Upper lobe of left lung (tissue), 6 donors: ENCODE data around the gene ANP32A. TPM values are rescaled to one million over a fixed set of nuclear protein-coding genes. Genes with fewer than 3 reads are reported as not detected.

Experiments used
- ATAC-seq, 2 donors: fragments of 200-7000 bp; cut with Tn5 transposase; one replicate each; pipeline ENCODE4 v1.9.1; 2022; ENCODE audit warnings: mild to moderate bottlenecking in 2 of 2, moderate library complexity in 2 of 2; ENCODE audit not compliant: low FRiP score in 2 of 2
- DNase-seq, 2 donors: peaks; one replicate each; pipeline ENCODE4 v3.0.0-alpha.2; 2019 to 2020
- H3K27ac ChIP-seq, 4 donors: fragments of 200-600 bp; sonication (generic); one replicate each; pipeline ENCODE4 v1.5.1; 2016 to 2019
- H3K27me3 ChIP-seq, 4 donors: fragments of 200-600 bp; sonication (generic); one replicate each; pipeline ENCODE4 v1.5.1; 2017 to 2019
- H3K36me3 ChIP-seq, 4 donors: fragments of 200-600 bp; sonication (generic); one replicate each; pipeline ENCODE4 v1.5.1; 2016 to 2019
- H3K4me1 ChIP-seq, 4 donors: fragments of 200-600 bp; sonication (generic); one replicate each; pipeline ENCODE4 v1.5.1; 2018 to 2019
- H3K4me3 ChIP-seq, 4 donors: fragments of 200-600 bp; sonication (generic); one replicate each; pipeline ENCODE4 v1.5.1; 2017 to 2019; ENCODE audit warnings: mild to moderate bottlenecking in 2 of 4, moderate library complexity in 1 of 4
- H3K9me3 ChIP-seq, 4 donors: fragments of 200-600 bp; sonication (generic); one replicate each; pipeline ENCODE4 v1.5.1; 2018 to 2019
- EP300 ChIP-seq, 4 donors: sonication (generic); formaldehyde crosslinking; IDR thresholded peaks; one replicate each; pipeline ENCODE4 v1.5.1; 2017; ENCODE audit warnings: antibody characterized with exemption in 4 of 4, control low read depth in 2 of 4
- POLR2A ChIP-seq, 4 donors: fragments of 450-650 bp; IDR thresholded peaks; one replicate each; pipeline ENCODE4 v1.5.1; 2016 to 2017; ENCODE audit warnings: antibody characterized with exemption in 4 of 4, mild to moderate bottlenecking in 2 of 4
- POLR2AphosphoS5 ChIP-seq, 2 donors: sonication (generic); formaldehyde crosslinking; IDR thresholded peaks; one replicate each; pipeline ENCODE4 v1.5.1; 2017; ENCODE audit warnings: antibody characterized with exemption in 2 of 2
- WGBS, 2 donors: methylation state at CpG; one replicate each; pipeline ENCODE4 v1.1.5; 2017 to 2018; 5-methylcytosine and 5-hydroxymethylcytosine counted together
- total RNA-seq, 6 donors: library from RNA; depleted of rRNA in 4 of 6; stranded (reverse); fragments of >200 nt in 4 of 6; gene quantifications; one replicate each; pipeline versions ENCODE4 v1.1.0 to v1.2.1, GENCODE V29; 2016 to 2021
- TF ChIP-seq, protein P1 (sequence below), 6 experiments: fragments of 450-650 bp in 4 of 6; fragments of 200-600 bp in 2 of 6; sonication (generic) in 2 of 6; IDR thresholded peaks; one replicate each; pipeline ENCODE4 v1.5.1; 2016 to 2019; ENCODE audit warnings: antibody characterized with exemption in 6 of 6
- donor health status: DM: no; HTN: no; CAD: no; lungs with moderate emphysema.
- donor health status: DM: no; HTN: yes; CAD: no; lungs with severe emphysema.

The ANP32A gene
- total RNA-seq, 6 donors from 2014 or later = 62.9 to 110 (median 81.5) TPM

DNA sequence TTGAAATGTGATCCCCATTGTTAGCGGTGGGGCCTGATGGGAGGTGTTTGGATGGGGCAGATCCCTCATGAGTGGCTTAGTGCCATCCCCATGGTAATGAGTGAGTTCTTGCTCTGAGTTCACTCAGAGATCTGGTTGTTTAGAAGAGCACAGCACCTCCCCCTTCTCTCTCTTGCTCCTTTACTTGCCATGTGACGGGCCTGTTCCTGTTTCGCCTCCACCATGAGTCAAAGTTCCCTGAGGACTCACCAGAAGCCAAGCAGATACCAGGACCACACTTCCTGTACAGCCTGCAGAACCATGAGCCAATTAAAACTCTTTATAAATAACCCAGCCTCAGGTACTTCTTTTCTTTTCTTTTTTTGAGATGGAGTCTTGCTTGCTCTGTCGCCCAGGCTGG is 46.6 kb downstream of the ANP32A start:
- WGBS, 2 donors = 94 to 97% methylated on average over 4 of the region's 4 CpGs
- Histone ChIP-seq H3K4me1 (peaks cover 6 to 15% (median 12%) of the 10 kb centered on the region in 4 donors), H3K27ac (no peak overlapping the region), H3K36me3 (peaks cover 0 to 18% (median 5%) of the 10 kb centered on the region in 4 donors), H3K27me3 (no peaks in the 10 kb centered on the region), H3K9me3 (no peaks in the 10 kb centered on the region), H3K4me3 (no peak overlapping the region)
- ATAC-seq = no peak
- no peak for TF ChIP-seq POLR2AphosphoS5 (IDR thresholded peaks at IDR 0.05)
- TF ChIP-seq, protein P1, sequence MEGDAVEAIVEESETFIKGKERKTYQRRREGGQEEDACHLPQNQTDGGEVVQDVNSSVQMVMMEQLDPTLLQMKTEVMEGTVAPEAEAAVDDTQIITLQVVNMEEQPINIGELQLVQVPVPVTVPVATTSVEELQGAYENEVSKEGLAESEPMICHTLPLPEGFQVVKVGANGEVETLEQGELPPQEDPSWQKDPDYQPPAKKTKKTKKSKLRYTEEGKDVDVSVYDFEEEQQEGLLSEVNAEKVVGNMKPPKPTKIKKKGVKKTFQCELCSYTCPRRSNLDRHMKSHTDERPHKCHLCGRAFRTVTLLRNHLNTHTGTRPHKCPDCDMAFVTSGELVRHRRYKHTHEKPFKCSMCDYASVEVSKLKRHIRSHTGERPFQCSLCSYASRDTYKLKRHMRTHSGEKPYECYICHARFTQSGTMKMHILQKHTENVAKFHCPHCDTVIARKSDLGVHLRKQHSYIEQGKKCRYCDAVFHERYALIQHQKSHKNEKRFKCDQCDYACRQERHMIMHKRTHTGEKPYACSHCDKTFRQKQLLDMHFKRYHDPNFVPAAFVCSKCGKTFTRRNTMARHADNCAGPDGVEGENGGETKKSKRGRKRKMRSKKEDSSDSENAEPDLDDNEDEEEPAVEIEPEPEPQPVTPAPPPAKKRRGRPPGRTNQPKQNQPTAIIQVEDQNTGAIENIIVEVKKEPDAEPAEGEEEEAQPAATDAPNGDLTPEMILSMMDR (IDR thresholded peaks at IDR 0.05) = no peak
- TF ChIP-seq EP300 (IDR thresholded peaks at IDR 0.05) = no peak
- TF ChIP-seq POLR2A (IDR thresholded peaks at IDR 0.05) = no peak
- DNase-seq = no peak

DNA sequence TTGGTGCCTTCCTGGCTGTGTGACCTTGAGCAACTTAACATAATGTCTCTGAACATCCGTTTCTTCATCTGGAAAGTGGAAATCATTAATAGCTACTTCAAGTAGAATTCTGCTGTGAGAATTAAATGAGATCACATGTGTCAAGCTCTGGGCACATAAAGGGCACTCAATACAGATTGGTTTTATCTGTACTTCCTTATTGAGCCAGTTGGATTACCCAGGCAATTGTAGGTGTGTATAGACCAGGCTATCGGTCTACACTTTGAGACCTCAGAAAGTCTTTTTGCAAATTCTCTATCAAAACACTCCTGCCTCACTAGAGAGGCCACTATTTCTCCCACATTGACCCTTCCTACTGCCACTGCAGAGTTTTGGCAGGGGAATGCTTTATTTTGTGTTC is 47.7 kb downstream of the ANP32A start:
- H3K9me3 ChIP-seq = no peaks in the 10 kb centered on the region
- ATAC-seq = no peak
- no peak for TF ChIP-seq POLR2A (IDR thresholded peaks at IDR 0.05)
- TF ChIP-seq POLR2AphosphoS5 (IDR thresholded peaks at IDR 0.05) = no peak
- TF ChIP-seq EP300 (IDR thresholded peaks at IDR 0.05) = no peak
- TF ChIP-seq, protein P1 (IDR thresholded peaks at IDR 0.05) = no peak
- 84 to 86% methylated on average over 2 of the region's 2 CpGs for WGBS, 2 donors
- H3K27ac ChIP-seq = no peak overlapping the region
- peaks cover 0 to 8% (median 3%) of the 10 kb centered on the region in 4 donors for H3K36me3 ChIP-seq
- no peak overlapping the region for H3K4me3 ChIP-seq
- no peak for DNase-seq
- H3K4me1 ChIP-seq = peaks cover 6 to 15% (median 12%) of the 10 kb centered on the region in 4 donors
- no peaks in the 10 kb centered on the region for H3K27me3 ChIP-seq

DNA sequence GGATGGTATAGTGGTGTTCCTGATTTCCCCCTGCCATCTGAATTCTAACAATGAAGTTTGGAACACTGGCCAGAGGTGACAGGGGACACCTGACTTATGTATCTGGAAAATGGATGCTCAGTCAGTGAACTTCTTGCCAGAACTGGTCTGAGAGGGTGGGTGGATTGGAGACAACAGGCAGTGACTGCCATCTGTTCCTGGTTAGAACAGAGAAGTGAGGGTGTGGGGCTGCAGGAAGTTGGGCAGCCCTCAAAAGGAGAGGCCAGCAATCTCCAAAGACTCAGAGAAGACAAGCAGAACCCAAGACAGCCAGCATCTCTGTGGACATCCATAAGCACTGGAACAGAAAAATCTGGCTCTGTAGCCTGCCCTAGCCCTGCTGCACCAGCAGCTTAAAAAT is 50.5 kb downstream of the ANP32A start:
- Histone ChIP-seq H3K27ac (no peak overlapping the region), H3K4me1 (no peaks in the 10 kb centered on the region), H3K36me3 (no peaks in the 10 kb centered on the region), H3K4me3 (no peak overlapping the region), H3K27me3 (no peaks in the 10 kb centered on the region), H3K9me3 (no peaks in the 10 kb centered on the region)
- TF ChIP-seq, protein P1 (IDR thresholded peaks at IDR 0.05) = no peak
- TF ChIP-seq POLR2A (IDR thresholded peaks at IDR 0.05) (no peak), EP300 (IDR thresholded peaks at IDR 0.05) (no peak), POLR2AphosphoS5 (IDR thresholded peaks at IDR 0.05) (no peak)
- DNase-seq (no peak), ATAC-seq (no peak)

DNA sequence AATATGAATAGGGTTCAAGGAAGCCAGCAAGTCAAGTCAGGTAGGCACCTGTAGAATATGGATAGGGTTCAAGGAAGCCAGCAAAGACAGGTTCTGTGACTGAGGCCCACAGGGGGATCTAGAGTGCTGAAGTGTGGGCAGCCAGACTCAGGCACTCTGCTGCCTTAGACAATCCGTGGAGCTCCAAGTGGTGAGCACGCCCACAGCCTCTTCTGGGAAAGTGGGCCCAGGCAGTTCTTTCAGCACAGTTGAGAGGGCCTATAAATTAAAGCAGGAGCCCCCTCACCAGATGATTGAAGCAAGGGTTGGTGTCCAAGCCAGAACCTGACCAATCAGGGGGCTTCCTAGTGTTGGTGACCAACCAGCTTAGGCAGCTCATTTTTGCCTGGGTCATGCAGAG is 51.0 kb downstream of the ANP32A start:
- no peaks in the 10 kb centered on the region for H3K27me3 ChIP-seq
- no peak for DNase-seq
- no peaks in the 10 kb centered on the region for H3K9me3 ChIP-seq
- no peak for ATAC-seq
- 94 to 97% methylated on average over 2 of the region's 2 CpGs for WGBS, 2 donors
- no peak overlapping the region for H3K27ac ChIP-seq
- no peaks in the 10 kb centered on the region for H3K4me1 ChIP-seq
- no peaks in the 10 kb centered on the region for H3K36me3 ChIP-seq
- H3K4me3 ChIP-seq = no peak overlapping the region
- TF ChIP-seq, protein P1 (IDR thresholded peaks at IDR 0.05) = no peak
- TF ChIP-seq EP300 (IDR thresholded peaks at IDR 0.05) (no peak), POLR2AphosphoS5 (IDR thresholded peaks at IDR 0.05) (no peak), POLR2A (IDR thresholded peaks at IDR 0.05) (no peak)

DNA sequence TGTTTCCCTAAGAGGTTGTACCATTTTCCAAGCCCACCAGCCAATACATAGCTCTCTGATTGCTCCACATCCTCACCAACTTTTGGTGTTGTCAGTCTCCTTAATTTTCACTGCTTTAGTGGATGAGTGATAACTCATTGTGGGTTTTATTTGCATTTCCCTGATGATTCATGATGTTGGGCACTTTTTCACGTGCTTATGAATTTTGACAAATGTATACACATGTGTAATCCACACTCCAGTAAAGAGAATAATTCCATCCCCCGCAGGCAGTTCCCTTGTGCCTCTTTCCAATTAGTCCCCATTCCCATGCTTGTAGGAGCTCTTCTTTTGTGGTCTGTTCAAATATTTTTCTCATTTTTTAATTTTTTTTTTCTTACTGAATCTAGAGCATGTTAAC is 52.4 kb downstream of the ANP32A start:
- no peaks in the 10 kb centered on the region for H3K36me3 ChIP-seq
- TF ChIP-seq EP300 (IDR thresholded peaks at IDR 0.05) = no peak
- no peak for TF ChIP-seq POLR2A (IDR thresholded peaks at IDR 0.05)
- DNase-seq (no peak), ATAC-seq (no peak)
- H3K9me3 ChIP-seq = no peaks in the 10 kb centered on the region
- no peak overlapping the region for H3K4me3 ChIP-seq
- H3K27me3 ChIP-seq = no peaks in the 10 kb centered on the region
- 21 to 49% methylated on average over 1 to 2 of the region's 2 CpGs for WGBS, 2 donors
- no peak overlapping the region for H3K27ac ChIP-seq
- H3K4me1 ChIP-seq = no peaks in the 10 kb centered on the region
